ENCODE data around the gene ACOT7.

DNA sequence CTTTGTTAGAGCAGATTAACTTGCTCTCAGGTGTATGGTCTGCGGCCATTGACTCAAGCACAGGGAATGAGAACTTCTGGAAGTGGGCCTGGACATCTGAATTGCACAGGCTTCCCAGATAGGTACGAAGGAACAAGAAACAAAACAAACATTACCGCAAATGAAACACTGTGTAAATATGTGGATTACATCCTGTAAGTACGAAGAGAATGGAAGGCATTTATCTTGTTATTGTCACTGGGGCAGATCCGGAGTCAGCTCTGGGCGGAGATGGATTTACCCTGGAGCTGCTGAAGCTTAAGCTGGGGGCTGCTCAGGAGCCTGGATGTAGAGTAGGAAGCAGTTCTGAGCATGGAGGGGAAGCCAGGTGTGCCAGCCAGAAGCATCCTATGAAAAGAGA lies 19.3 kb upstream of the ACOT7 start:
- TF ChIP-seq GABPA (IDR thresholded peaks at IDR 0.05; ENCODE audit: low read depth) = no peak
- TF ChIP-seq, protein P1, sequence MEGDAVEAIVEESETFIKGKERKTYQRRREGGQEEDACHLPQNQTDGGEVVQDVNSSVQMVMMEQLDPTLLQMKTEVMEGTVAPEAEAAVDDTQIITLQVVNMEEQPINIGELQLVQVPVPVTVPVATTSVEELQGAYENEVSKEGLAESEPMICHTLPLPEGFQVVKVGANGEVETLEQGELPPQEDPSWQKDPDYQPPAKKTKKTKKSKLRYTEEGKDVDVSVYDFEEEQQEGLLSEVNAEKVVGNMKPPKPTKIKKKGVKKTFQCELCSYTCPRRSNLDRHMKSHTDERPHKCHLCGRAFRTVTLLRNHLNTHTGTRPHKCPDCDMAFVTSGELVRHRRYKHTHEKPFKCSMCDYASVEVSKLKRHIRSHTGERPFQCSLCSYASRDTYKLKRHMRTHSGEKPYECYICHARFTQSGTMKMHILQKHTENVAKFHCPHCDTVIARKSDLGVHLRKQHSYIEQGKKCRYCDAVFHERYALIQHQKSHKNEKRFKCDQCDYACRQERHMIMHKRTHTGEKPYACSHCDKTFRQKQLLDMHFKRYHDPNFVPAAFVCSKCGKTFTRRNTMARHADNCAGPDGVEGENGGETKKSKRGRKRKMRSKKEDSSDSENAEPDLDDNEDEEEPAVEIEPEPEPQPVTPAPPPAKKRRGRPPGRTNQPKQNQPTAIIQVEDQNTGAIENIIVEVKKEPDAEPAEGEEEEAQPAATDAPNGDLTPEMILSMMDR (IDR thresholded peaks at IDR 0.05; ENCODE audit: insufficient read depth, low read length) = no peak

Data from HL-60 (cell line).